GM18519 (cell line): Measurements from ENCODE around the gene MAPK14.

Experiments
- ATAC-seq: cut with Tn5 transposase; IDR thresholded peaks from one replicate; pipeline ENCODE4 v1.9.1; 2021; ENCODE audit warnings: mild to moderate bottlenecking, moderate library complexity; ENCODE audit not compliant: unreplicated experiment, low FRiP score

MAPK14 gene

DNA sequence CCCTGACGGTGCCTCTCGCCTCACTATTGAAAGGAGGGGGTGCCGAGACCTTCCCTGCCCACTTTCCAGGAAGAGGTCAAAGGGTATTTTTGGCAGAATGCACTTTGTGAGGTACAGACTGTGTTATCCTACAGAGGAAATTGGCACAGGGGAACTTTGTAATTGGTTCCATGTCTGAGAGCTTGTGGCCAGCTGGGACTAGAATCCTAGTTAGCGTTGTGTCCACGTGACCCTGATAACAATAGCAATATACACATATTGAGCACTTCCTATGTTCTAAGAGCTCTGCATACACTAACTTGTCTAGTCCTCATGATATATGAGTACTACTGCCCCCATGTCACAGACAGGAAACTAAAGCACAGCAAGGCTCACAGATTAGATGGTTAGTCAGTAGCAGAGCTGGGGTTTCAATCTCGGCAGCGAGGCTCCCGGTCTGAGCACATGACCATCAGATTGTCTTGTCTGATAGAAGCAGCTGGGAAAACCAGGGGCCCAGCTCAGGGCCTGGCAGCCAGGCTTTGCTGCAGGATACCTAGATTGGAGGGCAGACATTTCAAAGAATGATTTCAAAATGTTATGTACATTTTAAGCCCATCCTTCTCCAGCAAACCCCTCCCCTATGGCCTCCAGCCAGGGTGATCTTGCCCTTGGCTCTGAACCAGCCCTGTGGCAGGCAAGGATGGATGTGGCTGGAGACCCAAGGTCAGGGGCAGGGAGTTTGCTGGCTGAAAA lies 104.1 kb downstream of the MAPK14 start:
- peak; percentile 81 for ATAC-seq

DNA sequence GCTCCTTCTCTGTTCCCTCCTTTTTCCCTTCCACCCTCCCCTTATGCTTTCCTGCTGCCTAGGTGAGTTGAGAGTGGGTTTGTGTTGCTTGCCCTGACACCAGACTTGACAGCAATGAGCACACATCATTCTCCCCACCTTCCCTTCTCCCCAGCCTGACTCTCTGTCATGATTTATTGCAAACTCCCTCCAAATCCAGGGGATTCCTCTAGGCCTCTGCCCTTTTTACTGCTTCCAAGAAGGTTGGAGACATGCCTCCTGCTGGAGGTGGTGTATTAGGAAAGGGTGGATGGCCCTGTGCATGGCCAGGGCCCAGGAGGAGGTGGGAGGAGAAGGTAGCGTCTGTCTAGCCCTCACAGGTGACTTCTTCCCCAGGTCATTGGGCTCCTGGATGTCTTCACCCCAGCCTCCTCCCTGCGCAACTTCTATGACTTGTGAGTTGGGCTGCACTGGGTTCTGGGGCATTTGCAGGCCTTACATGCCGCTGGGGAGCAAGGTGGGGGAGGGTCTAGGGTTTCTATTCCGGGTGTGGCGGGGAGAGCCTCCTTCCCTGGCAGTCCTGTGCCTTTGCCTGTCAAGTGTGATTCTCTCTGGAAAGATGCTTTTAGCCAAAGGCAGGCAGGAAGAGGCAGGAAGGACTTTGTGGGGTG lies 104.8 kb downstream of the MAPK14 start:
- ATAC-seq: no peak

DNA sequence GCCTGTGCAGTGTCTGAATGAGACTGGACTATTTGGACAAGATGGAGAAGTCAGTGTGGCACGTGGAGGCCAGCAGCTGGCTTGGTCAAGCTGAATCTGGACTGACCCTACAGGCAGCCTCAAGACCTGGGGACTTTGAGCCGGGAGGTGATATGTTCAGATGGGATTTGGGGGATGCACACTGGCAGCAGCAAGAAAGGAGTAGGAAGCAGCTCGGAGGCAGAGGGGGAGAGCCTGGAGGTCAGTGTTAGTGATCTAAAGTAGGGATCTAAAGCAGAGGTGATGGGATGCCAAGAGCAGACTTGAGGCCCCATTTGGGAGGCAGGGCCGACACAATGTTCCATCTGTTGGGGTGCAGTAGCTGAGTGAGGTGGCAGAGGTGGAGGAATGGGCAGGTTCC lies 105.5 kb downstream of the MAPK14 start:
- no peak for ATAC-seq

DNA sequence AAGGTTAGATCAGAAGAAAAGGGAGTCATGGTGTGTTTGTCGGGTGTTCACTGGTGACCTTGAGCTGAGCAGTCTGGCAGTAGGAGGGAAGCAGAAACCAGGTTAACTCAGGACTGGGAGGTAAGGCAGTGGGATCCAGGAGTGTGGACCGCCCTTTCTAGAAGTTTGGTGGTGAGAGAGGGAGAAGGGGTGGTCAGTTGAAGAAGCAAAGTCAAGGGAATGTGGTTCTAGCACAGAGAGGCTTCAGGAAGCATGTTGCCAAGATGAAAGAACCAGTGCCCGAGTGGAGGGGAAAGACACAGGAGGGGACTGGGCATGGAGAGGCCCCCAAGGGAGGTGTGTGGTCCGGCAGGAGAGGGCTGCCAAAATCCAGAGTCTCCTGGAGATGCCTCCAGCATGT lies 106.3 kb downstream of the MAPK14 start:
- no peak for ATAC-seq

DNA sequence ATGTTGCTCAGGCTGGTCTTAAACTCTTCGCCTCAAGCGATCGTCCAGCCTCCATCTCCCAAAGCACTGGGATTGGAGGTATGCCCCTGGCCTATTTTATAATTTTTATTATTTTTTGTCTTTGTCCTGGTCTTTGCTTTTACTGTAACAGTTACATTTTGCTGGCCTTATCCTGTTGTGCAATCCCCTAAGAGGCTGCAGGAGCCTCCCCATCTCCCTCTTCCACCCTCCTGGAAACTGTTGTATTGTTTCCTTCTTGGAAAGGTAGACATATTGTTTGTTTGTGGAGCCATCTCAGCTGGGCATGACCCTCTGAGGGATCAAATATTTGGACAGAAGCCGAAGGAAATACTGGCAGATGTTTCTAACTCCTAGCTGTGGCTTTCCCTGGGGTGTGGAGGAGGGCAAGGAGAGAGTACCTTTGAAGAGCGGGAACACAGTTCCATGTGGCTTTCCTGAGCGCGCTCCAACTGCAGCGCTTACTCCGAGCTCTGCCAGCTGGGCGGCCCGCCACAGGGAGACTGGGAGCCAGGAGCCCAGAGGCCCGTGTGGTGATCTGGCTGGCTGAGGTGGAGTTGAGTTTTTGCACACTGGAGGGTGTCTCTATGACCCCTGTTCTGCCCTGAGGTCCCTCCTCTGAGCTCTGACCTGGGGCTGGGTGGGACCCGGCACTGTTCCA lies 107.6 kb downstream of the MAPK14 start:
- ATAC-seq: no peak

DNA sequence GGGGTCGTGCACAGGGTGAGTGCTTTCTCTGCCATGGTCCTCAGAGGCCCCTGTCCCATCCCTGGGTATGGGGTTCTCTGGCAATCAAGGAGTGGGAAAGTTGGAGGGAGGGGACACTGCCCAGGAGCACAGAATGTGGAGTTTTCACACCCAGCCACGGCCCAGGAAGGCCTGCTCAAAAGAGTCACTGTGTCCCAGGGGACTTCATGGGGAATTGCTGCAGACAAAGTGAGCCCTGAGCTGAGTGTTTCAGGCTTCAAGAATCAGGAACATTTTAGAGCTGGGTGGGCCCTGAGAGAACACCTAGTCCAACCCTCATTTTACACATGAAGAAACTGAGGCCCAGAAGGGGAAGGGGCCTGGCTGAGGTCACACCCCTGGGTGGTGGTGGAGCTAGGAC lies 108.4 kb downstream of the MAPK14 start:
- ATAC-seq: no peak

DNA sequence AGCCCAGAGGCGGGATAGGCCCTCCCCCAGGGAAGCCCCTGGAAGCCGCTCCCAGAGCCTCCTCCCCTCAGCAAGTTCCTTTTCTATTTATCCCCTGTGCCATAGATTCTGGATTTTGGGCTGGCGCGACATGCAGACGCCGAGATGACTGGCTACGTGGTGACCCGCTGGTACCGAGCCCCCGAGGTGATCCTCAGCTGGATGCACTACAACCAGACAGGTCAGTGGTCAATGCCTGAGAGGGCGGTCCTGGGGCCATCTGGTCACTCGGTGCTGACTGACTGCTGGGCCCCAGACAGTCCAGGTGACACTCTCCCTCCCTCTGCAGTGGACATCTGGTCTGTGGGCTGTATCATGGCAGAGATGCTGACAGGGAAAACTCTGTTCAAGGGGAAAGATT lies 108.9 kb downstream of the MAPK14 start:
- no peak for ATAC-seq

DNA sequence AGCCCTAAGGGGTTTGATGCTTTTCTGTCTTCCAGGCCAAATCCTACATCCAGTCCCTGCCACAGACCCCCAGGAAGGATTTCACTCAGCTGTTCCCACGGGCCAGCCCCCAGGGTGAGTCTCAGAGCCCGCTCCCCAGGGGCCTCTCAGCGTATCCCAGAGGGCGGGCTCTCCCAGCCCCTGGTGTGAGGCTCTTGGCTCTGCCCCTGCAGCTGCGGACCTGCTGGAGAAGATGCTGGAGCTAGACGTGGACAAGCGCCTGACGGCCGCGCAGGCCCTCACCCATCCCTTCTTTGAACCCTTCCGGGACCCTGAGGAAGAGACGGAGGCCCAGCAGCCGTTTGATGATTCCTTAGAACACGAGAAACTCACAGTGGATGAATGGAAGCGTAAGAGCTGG lies 111.1 kb downstream of the MAPK14 start:
- no peak for ATAC-seq

DNA sequence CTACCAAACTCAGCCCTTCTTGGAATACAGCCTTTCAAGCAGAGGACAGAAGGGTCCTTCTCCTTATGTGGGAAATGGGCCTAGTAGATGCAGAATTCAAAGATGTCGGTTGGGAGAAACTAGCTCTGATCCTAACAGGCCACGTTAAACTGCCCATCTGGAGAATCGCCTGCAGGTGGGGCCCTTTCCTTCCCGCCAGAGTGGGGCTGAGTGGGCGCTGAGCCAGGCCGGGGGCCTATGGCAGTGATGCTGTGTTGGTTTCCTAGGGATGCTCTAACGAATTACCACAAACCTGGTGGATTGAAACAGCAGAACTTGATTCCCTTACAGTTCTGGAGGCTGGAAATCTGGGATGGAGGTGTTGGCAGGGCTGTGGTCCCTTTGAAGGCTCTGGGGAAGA lies 111.8 kb downstream of the MAPK14 start:
- ATAC-seq: no peak

DNA sequence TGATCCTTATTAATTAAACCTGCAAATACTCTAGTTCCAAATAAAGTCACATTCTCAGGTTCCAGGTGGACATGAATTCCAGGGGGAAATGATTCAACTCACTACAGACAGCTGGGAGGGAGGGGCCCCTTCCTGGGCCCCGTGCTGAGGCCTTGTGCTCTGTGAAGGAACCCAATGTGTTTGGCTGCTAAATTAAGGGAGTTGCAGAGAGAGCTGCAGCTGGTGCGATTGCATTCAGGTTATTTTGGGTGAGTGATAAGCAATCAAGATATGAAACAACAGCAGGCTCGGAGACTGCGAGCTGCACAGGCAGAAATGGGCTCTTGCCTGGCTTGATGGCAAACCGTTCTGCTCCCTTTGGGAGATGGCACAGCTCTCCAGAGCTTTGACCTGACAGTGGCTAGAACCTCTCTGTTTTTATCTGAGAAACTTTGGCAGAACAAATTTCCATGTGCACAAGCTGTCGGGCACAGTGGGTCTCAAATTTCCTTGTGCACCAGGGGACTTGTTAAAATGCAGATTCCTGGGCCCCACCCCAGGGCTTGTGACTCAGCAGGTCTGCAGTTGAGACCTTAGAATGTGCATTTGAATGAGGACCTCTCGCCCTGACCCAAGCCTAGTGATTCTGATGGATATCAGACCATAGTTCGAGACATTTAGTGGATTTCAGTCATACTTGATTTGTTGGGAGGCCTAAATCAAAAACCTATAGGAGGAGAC lies 112.5 kb downstream of the MAPK14 start:
- ATAC-seq: no peak

DNA sequence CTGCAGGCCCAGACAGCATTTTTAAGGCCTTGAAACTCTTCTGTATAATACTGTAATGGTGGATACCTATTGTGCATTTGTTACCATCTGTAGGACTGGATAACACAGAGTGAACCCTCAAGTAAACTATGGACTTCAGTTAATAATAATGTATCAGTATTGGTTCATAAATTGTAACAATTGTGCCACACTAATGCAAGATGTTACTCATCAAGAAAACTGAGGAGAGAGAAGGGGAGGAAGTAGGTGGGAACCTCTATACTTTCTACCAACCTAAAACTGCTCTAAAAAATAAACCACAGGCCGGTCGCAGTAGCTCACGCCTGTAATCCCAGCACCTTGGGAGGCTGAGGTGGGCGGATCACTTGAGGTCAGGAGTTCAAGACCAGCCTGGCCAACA lies 113.5 kb downstream of the MAPK14 start:
- no peak for ATAC-seq

DNA sequence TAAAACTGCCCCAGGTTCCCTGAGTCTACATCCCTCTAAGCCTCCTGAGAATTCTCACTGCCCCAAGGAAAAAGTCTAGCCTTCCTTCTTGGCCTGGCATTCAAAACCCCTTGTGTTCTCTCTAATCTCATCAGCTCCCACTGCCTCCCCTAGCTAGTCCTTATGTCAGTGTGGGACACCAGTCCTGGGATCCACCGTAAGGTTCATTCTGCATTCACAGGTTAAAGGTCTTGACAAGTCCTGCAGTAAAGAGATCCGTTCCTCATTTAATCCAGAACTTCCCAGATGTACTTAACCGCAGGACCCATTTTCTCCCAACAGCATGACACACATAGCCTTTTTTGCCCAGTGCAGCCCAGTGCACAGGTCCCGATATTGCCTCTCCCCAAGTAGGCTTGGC lies 114.4 kb downstream of the MAPK14 start:
- no peak for ATAC-seq

DNA sequence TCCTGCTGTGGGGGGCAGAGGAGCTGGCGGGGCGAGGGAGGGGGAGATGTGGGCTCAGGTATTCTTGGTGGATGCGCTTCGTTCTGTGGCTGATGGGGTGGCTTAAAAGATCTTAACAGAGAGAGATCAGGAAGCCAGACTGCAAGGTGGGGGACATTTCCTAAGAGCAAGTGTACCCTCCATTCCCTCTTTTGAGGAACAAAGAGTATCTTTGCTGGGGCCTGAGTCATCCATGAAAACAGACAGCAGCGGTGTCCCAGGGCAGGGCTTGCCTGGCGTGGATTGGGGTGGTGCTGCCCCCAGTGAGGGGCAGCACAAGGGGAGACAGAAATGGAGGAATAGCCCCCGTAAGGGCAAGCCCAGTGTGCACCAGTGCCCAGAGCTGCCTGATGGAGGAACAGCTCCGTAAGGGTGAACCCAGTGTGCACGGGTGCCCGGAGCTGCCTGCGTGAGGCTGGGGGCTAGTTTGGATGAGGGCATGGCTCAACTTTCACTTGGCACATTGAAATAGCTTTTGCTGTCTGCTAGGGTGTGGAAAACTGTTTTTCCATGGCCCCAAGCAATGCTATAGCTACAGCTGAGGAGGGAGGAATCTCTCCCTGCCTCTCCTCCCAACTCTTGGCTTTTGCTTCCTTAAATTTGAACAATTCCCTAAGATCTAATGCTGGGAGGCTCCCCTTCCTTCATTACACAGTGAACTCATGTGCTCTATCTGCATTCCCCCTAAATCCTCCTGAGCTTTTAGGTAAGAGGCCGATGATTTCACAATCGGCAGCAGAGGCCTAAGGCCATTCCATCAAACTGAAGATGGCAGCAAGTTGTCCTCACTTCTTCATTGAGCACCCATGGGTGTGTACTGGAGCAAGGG lies 115.6 kb downstream of the MAPK14 start:
- ATAC-seq: no peak

DNA sequence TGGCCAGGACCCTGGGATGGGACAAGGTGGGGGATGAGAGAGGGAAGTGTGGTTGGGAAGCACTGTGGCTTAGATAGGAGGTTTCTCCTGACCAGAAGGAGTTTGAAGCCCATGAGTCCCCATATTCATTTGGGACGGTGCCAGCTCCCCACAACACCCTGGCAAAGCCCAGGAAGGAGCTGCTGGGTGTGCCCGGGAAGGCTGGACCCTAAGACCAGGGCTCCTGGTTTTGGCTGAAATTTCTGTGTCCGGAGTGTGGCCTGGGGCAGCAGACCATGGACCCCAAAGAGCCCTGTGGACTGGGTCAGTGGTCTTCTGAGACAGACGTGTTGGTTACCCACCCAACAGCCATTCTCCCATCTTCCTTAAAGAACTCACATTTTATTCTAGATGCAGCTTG lies 117.9 kb downstream of the MAPK14 start:
- no peak for ATAC-seq

DNA sequence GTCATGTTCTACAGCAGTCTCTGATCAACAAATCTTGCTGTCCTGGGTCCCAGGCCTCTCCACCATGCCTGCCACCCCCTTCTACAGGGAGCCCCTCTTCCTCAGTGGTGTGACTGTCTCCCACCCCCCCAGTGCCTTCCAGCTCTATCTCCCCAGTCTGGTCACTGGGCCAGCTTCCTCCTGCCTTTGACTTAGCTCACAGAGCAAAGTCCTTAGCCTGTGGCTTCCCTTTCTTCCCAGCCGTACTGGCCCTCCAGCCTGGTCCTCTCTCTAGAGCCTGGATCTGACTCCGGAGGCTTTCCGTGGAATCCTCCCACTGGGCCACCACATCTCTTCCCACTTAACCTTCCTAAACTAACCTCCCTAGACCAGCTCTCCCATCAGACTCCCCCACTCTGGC lies 119.7 kb downstream of the MAPK14 start:
- no peak for ATAC-seq

DNA sequence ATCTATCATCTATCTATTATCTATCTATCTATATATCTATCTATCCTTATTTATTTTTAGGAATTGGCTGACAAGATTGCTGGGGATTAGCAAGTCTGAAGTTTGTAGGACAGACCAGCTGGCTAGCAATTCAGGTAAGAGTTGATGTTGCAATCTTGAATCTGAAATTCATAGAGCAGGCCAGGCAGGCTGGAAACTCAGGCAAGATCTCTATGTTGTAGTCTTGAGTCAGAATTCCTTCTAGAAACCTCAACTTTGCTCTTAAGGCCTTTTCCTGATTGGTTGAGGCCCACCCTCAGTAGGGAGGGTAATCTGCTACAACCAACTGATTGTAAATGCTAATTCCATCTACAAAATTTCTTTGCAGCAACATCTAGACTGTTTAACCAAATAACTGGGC lies 121.9 kb downstream of the MAPK14 start:
- ATAC-seq: no peak

DNA sequence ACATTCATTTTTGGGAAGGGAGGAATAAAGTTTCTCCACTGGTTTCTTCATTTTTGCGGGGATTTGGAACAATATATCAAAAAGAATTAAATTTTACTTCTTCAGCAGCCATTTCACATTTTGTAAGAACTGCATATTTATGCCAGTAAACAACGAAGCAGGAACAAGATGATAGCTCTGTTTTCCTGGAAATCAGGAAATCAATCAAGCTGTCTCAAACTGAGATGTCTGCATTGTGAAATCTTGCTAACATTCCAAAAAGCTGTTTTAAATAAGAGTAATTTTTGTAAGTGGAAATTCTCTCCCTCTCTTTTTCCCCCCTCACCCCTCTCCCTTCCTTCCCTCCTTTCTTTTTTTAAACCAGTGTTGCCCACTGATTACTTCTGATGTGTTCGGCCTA lies 122.7 kb downstream of the MAPK14 start:
- no peak for ATAC-seq

DNA sequence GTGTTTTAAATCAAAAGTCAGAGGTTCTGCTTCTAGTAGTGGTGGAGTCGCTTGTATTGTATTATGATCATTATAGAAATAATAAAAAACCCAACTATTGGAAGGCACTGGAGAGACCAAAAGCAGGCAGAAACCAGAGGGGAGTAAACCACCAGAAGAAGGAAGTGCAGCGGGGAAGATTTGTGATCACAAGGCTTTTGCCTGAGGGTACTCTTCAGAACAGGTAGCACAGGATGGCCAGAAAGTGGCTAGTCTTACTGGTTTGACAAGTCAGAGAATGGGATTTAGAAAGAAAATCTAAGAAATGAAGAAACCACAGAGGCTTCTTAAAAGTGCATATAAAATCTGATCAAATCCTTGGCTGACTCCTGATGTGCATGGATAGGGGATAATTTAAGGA lies 126.7 kb downstream of the MAPK14 start:
- ATAC-seq: no peak

DNA sequence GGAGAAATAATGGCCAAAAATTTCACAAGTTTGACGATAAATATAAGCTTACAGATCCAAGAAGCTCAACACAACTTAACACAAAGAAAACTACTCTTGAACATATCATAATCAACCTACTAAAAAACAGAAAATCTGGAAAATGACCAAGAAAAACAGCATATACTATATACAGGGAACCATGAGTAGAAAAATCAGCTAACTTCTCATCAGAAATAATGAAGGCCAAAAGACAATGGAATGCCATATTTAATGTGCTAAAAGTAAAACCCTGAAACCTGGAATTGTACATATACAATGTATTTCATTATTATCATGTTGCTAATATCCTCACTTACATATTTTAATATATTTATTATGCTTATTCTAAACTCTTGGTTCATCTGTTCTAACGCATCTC lies 128.1 kb downstream of the MAPK14 start:
- no peak for ATAC-seq

DNA sequence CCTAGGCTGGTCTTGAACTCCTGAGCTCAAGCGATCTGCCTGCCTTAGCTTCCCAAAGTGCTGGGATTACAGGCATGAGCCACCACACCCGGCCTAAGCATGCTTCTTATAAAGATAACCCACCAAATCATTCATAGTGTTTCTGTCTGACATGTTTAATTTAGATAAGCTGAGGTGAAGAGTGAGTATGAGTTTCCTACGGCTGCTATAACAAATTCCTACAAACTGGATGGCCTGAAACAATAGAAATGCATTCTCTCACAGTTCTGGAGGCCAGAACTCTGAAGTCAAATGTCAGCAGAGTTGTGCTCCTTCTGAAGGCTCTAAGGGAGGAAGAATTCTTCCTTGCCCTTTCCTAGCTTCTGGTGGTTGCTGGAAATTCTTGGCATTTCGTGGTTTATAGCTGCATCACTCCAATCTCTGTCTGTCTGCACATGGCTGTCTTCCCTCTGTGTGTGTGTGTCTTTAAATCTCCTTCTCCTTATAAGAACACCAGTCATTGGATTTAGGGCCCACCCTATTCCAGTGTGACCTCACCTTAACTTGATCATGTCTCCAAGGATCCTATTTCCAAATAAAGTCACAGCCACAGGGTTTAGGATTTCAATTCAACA lies 132.6 kb downstream of the MAPK14 start:
- ATAC-seq: no peak
